Measurements from ENCODE around the gene CDKN1B.

Gene CDKN1B

DNA sequence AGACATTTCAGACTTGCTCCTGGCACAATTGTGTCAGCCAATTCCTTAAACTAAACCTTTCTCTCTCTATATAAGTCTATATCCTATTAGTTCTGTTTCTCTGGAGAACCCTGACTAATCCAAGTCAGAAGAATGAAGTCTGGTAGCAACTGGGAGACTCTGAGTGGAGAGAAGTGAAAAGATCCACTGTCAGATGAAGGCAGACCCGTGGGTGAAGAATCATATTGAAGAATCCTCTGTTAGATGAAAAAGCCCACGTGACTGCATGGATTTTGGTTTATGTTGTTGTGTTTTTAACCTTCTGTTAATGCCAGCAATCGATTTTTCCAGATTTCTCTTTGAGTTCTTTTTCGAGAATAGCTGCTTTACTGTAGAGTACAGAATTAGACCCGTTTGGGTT is 38.8 kb downstream of the CDKN1B start:
- no peak for DNase-seq (ENCODE audit: low read depth in 1 of 2, low spot score in 1 of 2)

GRCh38 chr12:12757121-12757520 is 40.0 kb downstream of the CDKN1B start:
- no peak for DNase-seq (ENCODE audit: low read depth in 1 of 2, low spot score in 1 of 2)

DNA sequence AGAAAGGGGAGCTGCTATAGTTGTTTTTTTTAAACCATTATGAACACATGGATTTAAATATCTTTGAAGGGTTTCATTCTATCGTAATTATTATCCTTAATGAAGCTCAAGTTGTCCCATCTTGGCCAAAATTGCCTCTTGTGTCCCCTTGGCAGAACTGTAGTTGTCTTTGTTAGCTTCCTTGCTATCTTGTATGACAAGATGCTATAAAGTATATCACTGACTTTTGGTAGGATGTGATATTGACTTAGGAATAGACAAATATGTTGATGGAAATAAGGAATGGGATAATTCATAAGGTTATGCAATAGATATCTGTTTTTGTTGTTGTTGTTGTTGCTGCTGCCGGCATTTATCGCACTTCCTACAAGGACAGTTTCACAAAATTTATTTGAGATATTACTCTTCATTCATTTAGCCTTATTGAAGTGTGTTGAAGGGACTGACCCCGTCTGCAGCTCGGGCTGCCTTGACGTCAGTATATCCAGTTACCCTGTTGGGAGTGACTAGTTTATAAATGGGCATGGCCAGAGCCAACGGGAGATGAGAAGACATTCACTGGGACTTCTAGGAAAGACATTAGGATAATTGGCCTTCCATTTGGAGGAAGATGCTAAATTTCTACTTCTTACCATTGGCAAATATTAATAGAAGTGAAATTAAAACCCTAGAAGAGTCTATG is 42.2 kb downstream of the CDKN1B start:
- DNase-seq (ENCODE audit: low read depth in 1 of 2, low spot score in 1 of 2): no peak

- DNase-seq (ENCODE audit: low read depth in 1 of 2, low spot score in 1 of 2): no peak
Measured at GRCh38 chr12:12764824-12765223, 47.7 kb downstream of the CDKN1B start.

DNA sequence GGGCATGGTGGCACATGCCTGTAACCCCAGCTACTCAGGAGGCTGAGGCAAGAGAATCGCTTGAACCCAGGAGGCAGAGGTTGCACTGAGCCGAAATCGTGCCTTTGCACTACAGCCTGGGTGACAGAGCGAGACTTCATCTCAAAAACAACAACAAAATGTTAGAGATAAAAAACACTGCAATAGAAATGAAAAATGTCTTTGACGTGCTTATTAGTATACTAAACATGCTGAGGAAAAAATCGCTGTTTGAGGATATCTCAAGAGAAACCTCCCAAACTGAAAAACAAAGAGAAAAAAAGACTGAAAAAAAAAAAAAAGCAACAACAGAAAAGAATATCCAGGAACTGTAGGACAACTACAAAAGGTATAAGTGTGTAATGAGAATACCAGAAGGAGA is 53.1 kb downstream of the CDKN1B start:
- DNase-seq (ENCODE audit: low read depth in 1 of 2, low spot score in 1 of 2): no peak
